CD4-positive, alpha-beta T cell treated with Interleukin-15 for 4 hours (primary cell): ENCODE results near the gene FAM13C.
"Not testable (repeated sequence)": the region's sequence is repeated elsewhere in the genome, so short reads cannot be mapped to it uniquely, and the experiment has no call there.

Experiments used
- DNase-seq: peaks from one replicate; pipeline ENCODE4 v3.0.0-alpha.2; 2020; ENCODE audit warnings: low spot score

Gene FAM13C

GRCh38 chr10:59362144-59362958, at the start of gene FAM13C:
FAM13C (minus strand) TSS chr10:59362549; CDS start chr10:59362460, 89 bp downstream.
- DNase-seq = no peak

GRCh38 chr10:59405235-59405634, 42.9 kb upstream of the FAM13C start:
- DNase-seq = no peak

- DNase-seq = no peak
These were observed 37.9 kb upstream of the FAM13C start for GRCh38 chr10:59400214-59400613.

GRCh38 chr10:59399329-59399728, 37.0 kb upstream of the FAM13C start:
- not testable (repeated sequence) for DNase-seq

GRCh38 chr10:59397961-59398360, 35.6 kb upstream of the FAM13C start:
- DNase-seq = no peak

GRCh38 chr10:59395984-59396383, 33.6 kb upstream of the FAM13C start:
- DNase-seq = no peak

- no peak for DNase-seq
These were observed 31.0 kb upstream of the FAM13C start for GRCh38 chr10:59393349-59393748.

- DNase-seq = no peak
These were observed 28.7 kb upstream of the FAM13C start for GRCh38 chr10:59391060-59391459.

- no peak for DNase-seq
These were observed 26.3 kb upstream of the FAM13C start for GRCh38 chr10:59388671-59388976.

- DNase-seq = no peak
These were observed 25.8 kb upstream of the FAM13C start for GRCh38 chr10:59387951-59388670.

- no peak for DNase-seq
These were observed 22.4 kb upstream of the FAM13C start for GRCh38 chr10:59384761-59385160.

GRCh38 chr10:59383908-59384307, 21.6 kb upstream of the FAM13C start:
- no peak for DNase-seq

GRCh38 chr10:59383436-59383835, 21.1 kb upstream of the FAM13C start:
- no peak for DNase-seq

- DNase-seq = no peak
These were observed 20.5 kb upstream of the FAM13C start for GRCh38 chr10:59382831-59383295.

- DNase-seq = no peak
These were observed 19.3 kb upstream of the FAM13C start for GRCh38 chr10:59381687-59382086.

GRCh38 chr10:59376846-59377245, 14.5 kb upstream of the FAM13C start:
- DNase-seq = no peak

- no peak for DNase-seq
These were observed 13.6 kb upstream of the FAM13C start for GRCh38 chr10:59375990-59376389.

GRCh38 chr10:59374916-59375315, 12.6 kb upstream of the FAM13C start:
- DNase-seq = no peak

- DNase-seq = no peak
These were observed 10.7 kb upstream of the FAM13C start for GRCh38 chr10:59373071-59373470.

GRCh38 chr10:59372543-59372942, 10.2 kb upstream of the FAM13C start:
- no peak for DNase-seq

GRCh38 chr10:59366290-59366689, 3.9 kb upstream of the FAM13C start:
- no peak for DNase-seq

GRCh38 chr10:59363446-59363958, 1.2 kb upstream of the FAM13C start:
- DNase-seq = no peak

GRCh38 chr10:59362959-59363381, 621 bp upstream of the FAM13C start:
- DNase-seq = no peak
